ENCODE results near the gene RSPO4. TPM values are rescaled to one million over a fixed set of nuclear protein-coding genes. Genes with fewer than 3 reads are reported as not detected.

The RSPO4 gene
- total RNA-seq, 4 donors from 2014 or later, result 0.06 to 2.5 (median 0.52) TPM

DNA sequence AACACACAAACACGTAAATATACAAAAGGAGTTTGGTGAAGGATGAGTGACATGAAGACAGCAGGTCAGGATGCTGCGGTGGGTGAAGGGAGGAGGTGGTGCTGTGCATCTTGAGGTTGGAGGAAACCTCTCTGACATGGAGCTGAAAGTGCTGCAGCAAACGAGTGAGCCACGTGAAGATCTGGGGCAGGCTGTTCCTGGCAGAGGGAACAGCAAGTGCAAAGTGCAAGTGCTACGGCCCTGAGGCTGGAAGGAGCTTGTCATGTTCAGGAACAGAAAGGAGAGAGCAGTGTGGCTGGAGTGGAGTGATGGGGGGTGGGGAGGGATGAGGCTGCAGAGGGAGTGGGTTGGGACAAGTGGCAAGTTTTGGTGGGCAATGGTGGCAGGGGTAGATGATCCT is 61.2 kb downstream of the RSPO4 start:
- Histone ChIP-seq H3K36me3 (no peaks in the 10 kb centered on the region), H3K27me3 (peaks cover 0 to 9% (median 0%) of the 10 kb centered on the region in 4 donors), H3K27ac (replicated peaks in 1 of 4) (no peak overlapping the region), H3K4me3 (no peak overlapping the region), H3K4me1 (no peaks in the 10 kb centered on the region), H3K9me3 (no peaks in the 10 kb centered on the region)
- TF ChIP-seq POLR2AphosphoS5 (IDR thresholded peaks at IDR 0.05) (no peak), POLR2A (IDR thresholded peaks at IDR 0.05; ENCODE audit: low read depth) (no peak), EP300 (IDR thresholded peaks at IDR 0.05) (no peak)
- TF ChIP-seq, protein P1, sequence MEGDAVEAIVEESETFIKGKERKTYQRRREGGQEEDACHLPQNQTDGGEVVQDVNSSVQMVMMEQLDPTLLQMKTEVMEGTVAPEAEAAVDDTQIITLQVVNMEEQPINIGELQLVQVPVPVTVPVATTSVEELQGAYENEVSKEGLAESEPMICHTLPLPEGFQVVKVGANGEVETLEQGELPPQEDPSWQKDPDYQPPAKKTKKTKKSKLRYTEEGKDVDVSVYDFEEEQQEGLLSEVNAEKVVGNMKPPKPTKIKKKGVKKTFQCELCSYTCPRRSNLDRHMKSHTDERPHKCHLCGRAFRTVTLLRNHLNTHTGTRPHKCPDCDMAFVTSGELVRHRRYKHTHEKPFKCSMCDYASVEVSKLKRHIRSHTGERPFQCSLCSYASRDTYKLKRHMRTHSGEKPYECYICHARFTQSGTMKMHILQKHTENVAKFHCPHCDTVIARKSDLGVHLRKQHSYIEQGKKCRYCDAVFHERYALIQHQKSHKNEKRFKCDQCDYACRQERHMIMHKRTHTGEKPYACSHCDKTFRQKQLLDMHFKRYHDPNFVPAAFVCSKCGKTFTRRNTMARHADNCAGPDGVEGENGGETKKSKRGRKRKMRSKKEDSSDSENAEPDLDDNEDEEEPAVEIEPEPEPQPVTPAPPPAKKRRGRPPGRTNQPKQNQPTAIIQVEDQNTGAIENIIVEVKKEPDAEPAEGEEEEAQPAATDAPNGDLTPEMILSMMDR (IDR thresholded peaks at IDR 0.05), result no peak
- no peak for DNase-seq (ENCODE audit: extremely low spot score)
- intact Hi-C loops (cut with DNase I), result no loop called here
- 71% methylated on average over 5 of the region's 5 CpGs for WGBS

DNA sequence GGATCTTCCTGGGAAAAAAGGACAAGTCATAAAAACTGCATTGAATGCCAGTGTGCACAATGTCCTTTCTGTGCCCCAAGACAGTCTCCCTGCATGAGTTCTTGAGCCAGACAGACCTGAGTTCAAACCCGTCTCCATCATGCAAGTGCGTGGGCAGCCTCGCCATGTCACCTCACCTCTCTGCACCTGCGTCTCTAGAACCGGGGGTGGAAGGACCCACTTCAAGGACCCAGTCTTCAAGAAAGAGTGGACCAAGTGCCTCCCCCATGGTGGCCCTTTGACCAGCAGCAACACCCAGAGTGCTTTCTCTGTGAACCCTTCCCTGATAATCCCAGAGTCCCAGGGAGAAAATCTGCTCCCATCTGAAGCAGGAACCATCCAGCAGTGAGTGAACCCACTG is 62.5 kb downstream of the RSPO4 start:
- TF ChIP-seq, protein P1 (IDR thresholded peaks at IDR 0.05), result no peak
- TF ChIP-seq POLR2AphosphoS5 (IDR thresholded peaks at IDR 0.05) (no peak), POLR2A (IDR thresholded peaks at IDR 0.05; ENCODE audit: low read depth) (no peak), EP300 (IDR thresholded peaks at IDR 0.05) (no peak)
- Histone ChIP-seq H3K27ac (replicated peaks in 1 of 4) (no peak overlapping the region), H3K4me1 (no peaks in the 10 kb centered on the region), H3K36me3 (no peaks in the 10 kb centered on the region), H3K4me3 (no peak overlapping the region), H3K9me3 (no peaks in the 10 kb centered on the region), H3K27me3 (peaks cover 0 to 6% (median 0%) of the 10 kb centered on the region in 4 donors)
- WGBS, result 90% methylated on average over 5 of the region's 5 CpGs
- intact Hi-C loops (cut with DNase I), result no loop called here
- no peak for DNase-seq (ENCODE audit: extremely low spot score)

DNA sequence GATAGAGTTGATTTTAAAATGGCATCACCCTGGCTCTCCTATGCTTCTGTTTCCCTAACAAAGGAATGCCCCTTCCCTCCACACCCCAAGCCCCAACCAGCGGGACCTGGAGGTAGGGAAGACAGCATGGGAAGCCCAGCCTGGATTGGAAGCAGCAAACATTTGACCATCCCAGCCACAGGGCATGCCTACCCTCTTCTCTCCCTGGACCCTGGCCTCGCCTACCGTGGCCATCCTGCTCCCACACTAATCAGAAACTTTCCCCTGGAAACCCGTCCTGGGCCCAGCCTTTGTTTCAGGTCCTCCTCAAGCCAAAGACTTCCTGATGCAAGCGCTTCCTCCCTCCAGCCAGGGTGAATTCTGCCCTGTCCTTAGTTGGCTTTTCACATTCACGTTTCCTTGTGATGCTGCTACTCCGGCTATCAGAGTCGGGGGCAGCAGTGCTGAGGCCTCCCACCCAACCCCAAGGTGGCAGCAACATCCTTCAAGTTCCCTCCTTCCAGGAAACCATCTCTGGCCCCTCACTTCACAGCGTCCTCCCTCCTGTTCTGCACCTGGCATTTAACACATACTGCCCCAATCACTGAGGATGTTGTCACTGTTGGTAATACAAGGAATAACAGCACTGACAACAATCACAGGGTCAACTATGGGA is 67.8 kb downstream of the RSPO4 start:
- no peaks in the 10 kb centered on the region for H3K36me3 ChIP-seq
- H3K4me3 ChIP-seq, result no peak overlapping the region
- no peaks in the 10 kb centered on the region for H3K4me1 ChIP-seq
- H3K9me3 ChIP-seq, result peaks cover 0 to 11% (median 3%) of the 10 kb centered on the region in 4 donors
- TF ChIP-seq, protein P1 (IDR thresholded peaks at IDR 0.05), result no peak
- no peak for TF ChIP-seq POLR2A (IDR thresholded peaks at IDR 0.05; ENCODE audit: low read depth)
- WGBS, result 62% methylated on average over 9 of the region's 9 CpGs
- no peak for DNase-seq (ENCODE audit: extremely low spot score)
- intact Hi-C loops (cut with DNase I), result no loop called here
- H3K27me3 ChIP-seq, result no peaks in the 10 kb centered on the region
- no peak overlapping the region for H3K27ac ChIP-seq (replicated peaks in 1 of 4)

DNA sequence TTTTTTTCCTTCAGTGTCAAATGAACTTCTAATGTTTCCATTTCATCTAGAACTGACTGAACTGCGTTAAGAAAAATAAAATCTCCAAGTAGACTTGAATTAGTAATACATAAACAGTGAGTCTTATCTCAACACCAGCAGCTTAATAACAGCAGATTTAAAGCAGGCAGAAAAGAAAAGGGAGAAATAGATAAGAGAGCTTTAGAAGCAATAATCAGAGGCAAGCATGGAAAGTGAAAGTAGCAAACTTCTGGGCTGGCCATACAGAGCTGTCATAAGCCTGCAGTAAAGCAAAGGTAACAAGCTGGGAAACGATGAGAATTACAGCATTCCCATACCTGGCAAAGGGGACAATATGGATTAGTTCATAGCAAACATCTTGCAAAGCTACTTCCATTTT is 69.1 kb downstream of the RSPO4 start:
- no peak overlapping the region for H3K4me3 ChIP-seq
- TF ChIP-seq, protein P1 (IDR thresholded peaks at IDR 0.05), result no peak
- no peak for TF ChIP-seq POLR2A (IDR thresholded peaks at IDR 0.05; ENCODE audit: low read depth)
- H3K9me3 ChIP-seq, result peaks cover 0 to 11% (median 3%) of the 10 kb centered on the region in 4 donors
- no peaks in the 10 kb centered on the region for H3K4me1 ChIP-seq
- no peak for DNase-seq (ENCODE audit: extremely low spot score)
- H3K27me3 ChIP-seq, result no peaks in the 10 kb centered on the region
- H3K36me3 ChIP-seq, result no peaks in the 10 kb centered on the region
- H3K27ac ChIP-seq (replicated peaks in 1 of 4), result no peak overlapping the region
- 84% methylated on average over 2 of the region's 2 CpGs for WGBS
- intact Hi-C loops (cut with DNase I), result no loop called here

DNA sequence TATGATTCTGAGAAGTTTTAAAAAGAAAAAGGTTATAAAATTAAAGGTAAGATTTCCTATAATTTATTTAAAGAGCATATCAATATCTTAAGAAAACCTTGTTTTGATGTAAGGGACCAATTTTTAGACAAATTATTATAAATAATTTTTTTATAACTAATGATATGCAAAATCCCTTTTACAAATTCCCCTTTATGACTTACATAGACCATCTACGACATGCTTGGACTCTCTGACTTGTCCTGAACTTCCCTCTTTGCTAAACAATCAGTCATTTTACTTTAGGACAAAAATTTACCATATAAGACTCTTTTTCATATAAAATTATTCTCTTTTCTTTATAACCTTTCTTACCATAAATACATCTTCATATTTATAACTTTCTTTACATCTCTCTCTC is 70.7 kb downstream of the RSPO4 start:
- Histone ChIP-seq H3K4me3 (no peak overlapping the region), H3K27me3 (peaks cover 0 to 4% (median 0%) of the 10 kb centered on the region in 4 donors), H3K9me3 (peaks cover 0 to 11% (median 3%) of the 10 kb centered on the region in 4 donors), H3K36me3 (no peaks in the 10 kb centered on the region), H3K27ac (replicated peaks in 1 of 4) (no peak overlapping the region), H3K4me1 (no peaks in the 10 kb centered on the region)
- TF ChIP-seq EP300 (IDR thresholded peaks at IDR 0.05) (no peak), POLR2A (IDR thresholded peaks at IDR 0.05; ENCODE audit: low read depth) (no peak), POLR2AphosphoS5 (IDR thresholded peaks at IDR 0.05) (no peak)
- TF ChIP-seq, protein P1 (IDR thresholded peaks at IDR 0.05), result no peak
- intact Hi-C loops (cut with DNase I), result no loop called here
- DNase-seq (ENCODE audit: extremely low spot score), result no peak
- WGBS, result 55% methylated on average over 1 of the region's 1 CpG
